Osteoblast (primary cell): ENCODE measurements around the gene PGLYRP1. TPM values are rescaled to one million over a fixed set of nuclear protein-coding genes. Genes with fewer than 3 reads are reported as not detected.

Experiments
- DNase-seq: peaks from one replicate; pipeline ENCODE4 v3.0.0; 2011; ENCODE audit warnings: low spot score, mixed read lengths; ENCODE audit not compliant: insufficient read length; ENCODE audit errors: missing footprints
- H2AFZ ChIP-seq: 2 replicates; pipeline ENCODE4 v1.6.0; 2011; ENCODE audit warnings: mild to moderate bottlenecking, low read length
- H3K27ac ChIP-seq: 2 replicates; pipeline ENCODE4 v1.5.1; 2011; ENCODE audit warnings: mild to moderate bottlenecking, low read depth, low read length, moderate library complexity
- H3K27me3 ChIP-seq: 2 replicates; pipeline ENCODE4 v1.6.0; 2012; ENCODE audit warnings: mild to moderate bottlenecking, control low read depth, inconsistent platforms, low read length, moderate library complexity; ENCODE audit not compliant: insufficient read depth
- H3K36me3 ChIP-seq: 2 replicates; pipeline ENCODE4 v1.5.1; 2011; ENCODE audit warnings: mild to moderate bottlenecking, low read length, control low read depth, moderate library complexity; ENCODE audit not compliant: insufficient read depth
- H3K4me1 ChIP-seq: 2 replicates; pipeline ENCODE4 v1.5.1; 2011; ENCODE audit warnings: mild to moderate bottlenecking, low read length, control low read depth, moderate library complexity; ENCODE audit not compliant: insufficient read depth
- H3K4me2 ChIP-seq: 2 replicates; pipeline ENCODE4 v1.6.0; 2011; ENCODE audit warnings: mild to moderate bottlenecking, low read length; ENCODE audit not compliant: insufficient read depth
- H3K4me3 ChIP-seq: fragments of 200-600 bp; sonication (generic); 3 replicates; pipeline ENCODE4 v1.5.1; 2012; ENCODE audit warnings: mild to moderate bottlenecking, low read length, inconsistent platforms; ENCODE audit not compliant: insufficient read depth
- H3K79me2 ChIP-seq: 2 replicates; pipeline ENCODE4 v1.6.0; 2012; ENCODE audit warnings: mild to moderate bottlenecking, low read length, control low read depth, inconsistent platforms; ENCODE audit not compliant: insufficient read depth
- H3K9me3 ChIP-seq: 2 replicates; pipeline ENCODE4 v1.5.1; 2011; ENCODE audit warnings: low read depth, low read length, control low read depth
- H4K20me1 ChIP-seq: 2 replicates; pipeline ENCODE4 v1.6.0; 2012; ENCODE audit warnings: mild to moderate bottlenecking, low read length, control low read depth; ENCODE audit not compliant: insufficient read depth
- CTCF ChIP-seq: IDR thresholded peaks from 2 replicates; pipeline ENCODE4 v1.5.1; 2011; ENCODE audit warnings: mild to moderate bottlenecking, low read depth, low read length, moderate library complexity; ENCODE audit errors: extremely low read depth
- total RNA-seq: library from RNA; depleted of rRNA; stranded (reverse); fragments of >200 nt; gene quantifications from 2 replicates; pipeline ENCODE4 v1.2.3, GENCODE V29; 2012

The PGLYRP1 gene
- total RNA-seq, 1 donor: not detected

- Histone ChIP-seq H3K4me3 (no peak overlapping the region), H3K27me3 (peaks cover 30% of the 10 kb centered on the region), H3K36me3 (no peaks in the 10 kb centered on the region), H4K20me1 (peaks cover 2% of the 10 kb centered on the region), H2AFZ (no peak overlapping the region), H3K4me2 (no peak overlapping the region), H3K4me1 (no peaks in the 10 kb centered on the region), H3K27ac (no peak overlapping the region), H3K9me3 (no peaks in the 10 kb centered on the region), H3K79me2 (no peaks in the 10 kb centered on the region)
- no peak for TF ChIP-seq CTCF
- DNase-seq: no peak
Observed at GRCh38 chr19:46025835-46026234, 3.0 kb upstream of the PGLYRP1 start.

- H3K79me2 ChIP-seq: no peaks in the 10 kb centered on the region
- H3K27me3 ChIP-seq: peaks cover 26% of the 10 kb centered on the region
- H3K4me3 ChIP-seq: no peak overlapping the region
- H3K36me3 ChIP-seq: no peaks in the 10 kb centered on the region
- TF ChIP-seq CTCF: no peak
- DNase-seq: no peak
- no peak overlapping the region for H3K27ac ChIP-seq
- H4K20me1 ChIP-seq: peaks cover 6% of the 10 kb centered on the region
- H3K4me1 ChIP-seq: no peaks in the 10 kb centered on the region
- H3K4me2 ChIP-seq: no peak overlapping the region
- no peak overlapping the region for H2AFZ ChIP-seq
- H3K9me3 ChIP-seq: no peaks in the 10 kb centered on the region
Observed at GRCh38 chr19:46023311-46023779, 492 bp upstream of the PGLYRP1 start.

- H3K4me3 ChIP-seq: no peak overlapping the region
- DNase-seq: no peak
- no peak overlapping the region for H3K4me2 ChIP-seq
- peaks cover 13% of the 10 kb centered on the region for H4K20me1 ChIP-seq
- H3K27me3 ChIP-seq: peaks cover 26% of the 10 kb centered on the region
- no peaks in the 10 kb centered on the region for H3K4me1 ChIP-seq
- no peak for TF ChIP-seq CTCF
- no peaks in the 10 kb centered on the region for H3K79me2 ChIP-seq
- no peaks in the 10 kb centered on the region for H3K36me3 ChIP-seq
- no peak overlapping the region for H3K27ac ChIP-seq
- no peaks in the 10 kb centered on the region for H3K9me3 ChIP-seq
- H2AFZ ChIP-seq: no peak overlapping the region
Observed at GRCh38 chr19:46022061-46022430, 807 bp downstream of the PGLYRP1 start.

GRCh38 chr19:46021531-46022041 is 1.3 kb downstream of the PGLYRP1 start:
- no peak for DNase-seq
- no peak overlapping the region for H2AFZ ChIP-seq
- H3K79me2 ChIP-seq: no peaks in the 10 kb centered on the region
- TF ChIP-seq CTCF: no peak
- peaks cover 13% of the 10 kb centered on the region for H4K20me1 ChIP-seq
- H3K27me3 ChIP-seq: peaks cover 26% of the 10 kb centered on the region
- no peaks in the 10 kb centered on the region for H3K4me1 ChIP-seq
- no peak overlapping the region for H3K27ac ChIP-seq
- H3K4me2 ChIP-seq: no peak overlapping the region
- H3K36me3 ChIP-seq: no peaks in the 10 kb centered on the region
- no peak overlapping the region for H3K4me3 ChIP-seq
- no peaks in the 10 kb centered on the region for H3K9me3 ChIP-seq
